ENCODE results near the gene SCYGR8. TPM values are rescaled to one million over a fixed set of nuclear protein-coding genes. Genes with fewer than 3 reads are reported as not detected.
"Not testable (repeated sequence)": the region's sequence is repeated elsewhere in the genome, so short reads cannot be mapped to it uniquely, and the experiment has no call there.

The SCYGR8 gene
- total and polyA plus RNA-seq, 4 experiments from 2014 or later = not detected

GRCh38 chr2:227710986-227711385 lies 34.7 kb upstream of the SCYGR8 start:
- no peak overlapping the region for H3K4me3 Mint-ChIP-seq
- peaks cover 6 to 11% of the 10 kb centered on the region in 2 donors for H3K27me3 Mint-ChIP-seq
- H3K4me3 ChIP-seq (ENCODE audit: low read length in 2 of 2) = no peak overlapping the region
- ChIA-PET CTCF (ENCODE audit: partially characterized antibody) (no interaction called here), POLR2A (ENCODE audit: partially characterized antibody) (no interaction called here)
- DNase-seq = no peak
- no peaks in the 10 kb centered on the region for H3K27me3 ChIP-seq (ENCODE audit: insufficient read depth, low read length)
- intact Hi-C loops (cut with micrococcal nuclease) = no loop called here
- H3K9me3 Mint-ChIP-seq = no peaks in the 10 kb centered on the region
- no peaks in the 10 kb centered on the region for H3K9me3 ChIP-seq (ENCODE audit: control insufficient read depth in 1 of 2, low read length in 2 of 2)
- no peaks in the 10 kb centered on the region for H3K4me1 ChIP-seq (ENCODE audit: insufficient read depth, low read length)
- no peaks in the 10 kb centered on the region for H3K4me1 Mint-ChIP-seq
- no peak overlapping the region for H3K27ac ChIP-seq (ENCODE audit: low read depth, low read length)
- H3K36me3 ChIP-seq (ENCODE audit: insufficient read depth, low read length) = no peaks in the 10 kb centered on the region
- H3K36me3 Mint-ChIP-seq = no peaks in the 10 kb centered on the region
- no peak overlapping the region for H3K27ac Mint-ChIP-seq

DNA sequence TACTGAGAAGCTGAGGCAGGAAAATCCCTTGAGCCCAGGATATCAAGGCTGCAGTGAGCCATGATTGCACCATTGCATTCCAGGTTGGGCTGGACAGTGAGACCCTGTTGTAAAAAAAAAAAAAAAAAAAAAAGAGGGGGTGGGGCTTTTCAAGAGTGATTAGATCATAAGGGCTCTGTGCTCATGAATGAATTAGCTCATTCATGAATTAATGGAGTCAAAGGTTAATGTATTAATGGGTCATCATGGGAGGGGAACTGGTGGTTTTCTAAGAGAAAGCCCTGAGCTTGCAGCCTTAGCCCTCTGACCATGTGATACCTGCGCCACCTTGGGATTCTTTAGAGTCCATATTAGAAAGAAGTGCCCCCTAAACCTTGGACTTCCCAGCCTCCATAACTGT lies 32.4 kb upstream of the SCYGR8 start:
- H3K9me3 ChIP-seq (ENCODE audit: control insufficient read depth in 1 of 2, low read length in 2 of 2) = no peaks in the 10 kb centered on the region
- no peaks in the 10 kb centered on the region for H3K36me3 ChIP-seq (ENCODE audit: insufficient read depth, low read length)
- intact Hi-C loops (cut with micrococcal nuclease) = no loop called here
- H3K27ac Mint-ChIP-seq = no peak overlapping the region
- no peak overlapping the region for H3K4me3 Mint-ChIP-seq
- CTCF ChIA-PET (ENCODE audit: partially characterized antibody) = interaction anchor here (0.7 kb wide), 1 partner anchor 10 kb away, joined by 4 read pairs; no protein-coding TSS in a partner anchor
- DNase-seq = no peak
- peaks cover 2% of the 10 kb centered on the region for H3K4me1 ChIP-seq (ENCODE audit: insufficient read depth, low read length)
- no peak overlapping the region for H3K27ac ChIP-seq (ENCODE audit: low read depth, low read length)
- peaks cover 4 to 17% of the 10 kb centered on the region in 2 donors for H3K27me3 Mint-ChIP-seq
- POLR2A ChIA-PET (ENCODE audit: partially characterized antibody) = no interaction called here
- no peaks in the 10 kb centered on the region for H3K9me3 Mint-ChIP-seq
- H3K4me1 Mint-ChIP-seq = peaks cover 0 to 7% (median 0%) of the 10 kb centered on the region in 4 donors
- H3K4me3 ChIP-seq (ENCODE audit: low read length in 2 of 2) = no peak overlapping the region
- H3K36me3 Mint-ChIP-seq = no peaks in the 10 kb centered on the region
- H3K27me3 ChIP-seq (ENCODE audit: insufficient read depth, low read length) = no peaks in the 10 kb centered on the region

- no peak for DNase-seq
- H3K4me1 ChIP-seq (ENCODE audit: insufficient read depth, low read length) = peaks cover 2% of the 10 kb centered on the region
- H3K4me3 Mint-ChIP-seq = no peak overlapping the region
- ChIA-PET CTCF (ENCODE audit: partially characterized antibody) (interaction anchor here (0.9 kb wide), 1 partner anchor 10 kb away, joined by 3 read pairs; no protein-coding TSS in a partner anchor), POLR2A (ENCODE audit: partially characterized antibody) (no interaction called here)
- no peaks in the 10 kb centered on the region for H3K9me3 Mint-ChIP-seq
- peaks cover 6 to 22% of the 10 kb centered on the region in 2 donors for H3K27me3 Mint-ChIP-seq
- H3K27me3 ChIP-seq (ENCODE audit: insufficient read depth, low read length) = no peaks in the 10 kb centered on the region
- no peaks in the 10 kb centered on the region for H3K36me3 Mint-ChIP-seq
- H3K27ac ChIP-seq (ENCODE audit: low read depth, low read length) = no peak overlapping the region
- H3K36me3 ChIP-seq (ENCODE audit: insufficient read depth, low read length) = no peaks in the 10 kb centered on the region
- peaks cover 0 to 7% (median 0%) of the 10 kb centered on the region in 4 donors for H3K4me1 Mint-ChIP-seq
- no peaks in the 10 kb centered on the region for H3K9me3 ChIP-seq (ENCODE audit: control insufficient read depth in 1 of 2, low read length in 2 of 2)
- intact Hi-C loops (cut with micrococcal nuclease) = no loop called here
- no peak overlapping the region for H3K27ac Mint-ChIP-seq
- no peak overlapping the region for H3K4me3 ChIP-seq (ENCODE audit: low read length in 2 of 2)
Observed at GRCh38 chr2:227716501-227716900, 29.2 kb upstream of the SCYGR8 start.

GRCh38 chr2:227717687-227718567 lies 27.8 kb upstream of the SCYGR8 start, which contains the start of gene SLC19A3:
Gene SLC19A3 (minus strand): TSS chr2:227718028. CDS start chr2:227702318, 15,710 bp downstream.
- peaks cover 0 to 7% (median 0%) of the 10 kb centered on the region in 4 donors for H3K4me1 Mint-ChIP-seq
- H3K4me1 ChIP-seq (ENCODE audit: insufficient read depth, low read length) = peaks cover 2% of the 10 kb centered on the region
- H3K27me3 Mint-ChIP-seq = peaks cover 9 to 29% of the 10 kb centered on the region in 2 donors
- ChIA-PET POLR2A (ENCODE audit: partially characterized antibody) (no interaction called here), CTCF (ENCODE audit: partially characterized antibody) (interaction anchor here (0.6 kb wide), 1 partner anchor 79 kb away, joined by 3 read pairs; no protein-coding TSS in a partner anchor)
- H3K27ac Mint-ChIP-seq = no peak within 1 kb of the TSS
- no peak for DNase-seq
- peak within 1 kb of the TSS in 6 of 8 donors; percentile 7 to 58 (median 22) for H3K4me3 Mint-ChIP-seq
- no peaks in the 10 kb centered on the region for H3K36me3 Mint-ChIP-seq
- H3K4me3 ChIP-seq (ENCODE audit: low read length in 2 of 2) = no peak within 1 kb of the TSS
- no peaks in the 10 kb centered on the region for H3K9me3 ChIP-seq (ENCODE audit: control insufficient read depth in 1 of 2, low read length in 2 of 2)
- H3K27me3 ChIP-seq (ENCODE audit: insufficient read depth, low read length) = no peaks in the 10 kb centered on the region
- no peaks in the 10 kb centered on the region for H3K9me3 Mint-ChIP-seq
- H3K36me3 ChIP-seq (ENCODE audit: insufficient read depth, low read length) = no peaks in the 10 kb centered on the region
- intact Hi-C loops (cut with micrococcal nuclease) = no loop called here
- H3K27ac ChIP-seq (ENCODE audit: low read depth, low read length) = no peak within 1 kb of the TSS

- Histone ChIP-seq H3K4me1 (ENCODE audit: insufficient read depth, low read length) (peaks cover 2% of the 10 kb centered on the region), H3K9me3 (ENCODE audit: control insufficient read depth in 1 of 2, low read length in 2 of 2) (no peaks in the 10 kb centered on the region), H3K36me3 (ENCODE audit: insufficient read depth, low read length) (no peaks in the 10 kb centered on the region), H3K27me3 (ENCODE audit: insufficient read depth, low read length) (no peaks in the 10 kb centered on the region), H3K4me3 (ENCODE audit: low read length in 2 of 2) (no peak overlapping the region), H3K27ac (ENCODE audit: low read depth, low read length) (no peak overlapping the region)
- DNase-seq = no peak
- Mint-ChIP-seq H3K36me3 (no peaks in the 10 kb centered on the region), H3K4me1 (peaks cover 0 to 7% (median 0%) of the 10 kb centered on the region in 4 donors), H3K27ac (no peak overlapping the region), H3K27me3 (peaks cover 9 to 32% of the 10 kb centered on the region in 2 donors), H3K9me3 (no peaks in the 10 kb centered on the region), H3K4me3 (no peak overlapping the region)
- ChIA-PET POLR2A (ENCODE audit: partially characterized antibody) (no interaction called here), CTCF (ENCODE audit: partially characterized antibody) (no interaction called here)
- intact Hi-C loops (cut with micrococcal nuclease) = no loop called here
Observed at GRCh38 chr2:227719641-227720040, 26.1 kb upstream of the SCYGR8 start.

DNA sequence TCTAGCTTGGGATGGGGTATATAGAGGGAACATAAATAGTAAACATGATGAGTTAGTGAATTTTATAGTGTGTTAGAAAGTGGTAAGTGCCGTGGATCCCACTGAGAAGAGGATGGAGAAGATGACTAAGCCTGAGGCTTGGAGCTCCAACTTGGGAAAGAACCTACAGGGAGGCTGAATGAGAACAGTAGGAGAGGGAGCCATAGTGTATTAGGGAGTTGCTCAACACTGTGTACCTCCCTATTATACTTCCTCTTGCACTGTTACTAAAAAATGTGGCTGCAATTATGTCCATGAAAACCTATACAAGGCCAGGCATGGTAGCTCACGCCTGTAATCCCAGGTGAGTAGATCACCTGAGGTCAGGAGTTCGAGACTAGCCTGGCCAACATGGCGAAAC lies 25.0 kb upstream of the SCYGR8 start:
- ChIA-PET CTCF (ENCODE audit: partially characterized antibody) (no interaction called here), POLR2A (ENCODE audit: partially characterized antibody) (no interaction called here)
- Histone ChIP-seq H3K27me3 (ENCODE audit: insufficient read depth, low read length) (no peaks in the 10 kb centered on the region), H3K36me3 (ENCODE audit: insufficient read depth, low read length) (no peaks in the 10 kb centered on the region), H3K4me1 (ENCODE audit: insufficient read depth, low read length) (peaks cover 2% of the 10 kb centered on the region), H3K27ac (ENCODE audit: low read depth, low read length) (no peak overlapping the region), H3K9me3 (ENCODE audit: control insufficient read depth in 1 of 2, low read length in 2 of 2) (no peaks in the 10 kb centered on the region), H3K4me3 (ENCODE audit: low read length in 2 of 2) (no peak overlapping the region)
- Mint-ChIP-seq H3K36me3 (no peaks in the 10 kb centered on the region), H3K4me1 (peaks cover 0 to 7% (median 0%) of the 10 kb centered on the region in 4 donors), H3K9me3 (no peaks in the 10 kb centered on the region), H3K4me3 (no peak overlapping the region), H3K27me3 (peaks cover 9 to 30% of the 10 kb centered on the region in 2 donors), H3K27ac (no peak overlapping the region)
- no peak for DNase-seq
- intact Hi-C loops (cut with micrococcal nuclease) = no loop called here

GRCh38 chr2:227722821-227723220 lies 22.9 kb upstream of the SCYGR8 start:
- POLR2A ChIA-PET (ENCODE audit: partially characterized antibody); H3K4me1 ChIP-seq (ENCODE audit: insufficient read depth, low read length); H3K36me3 Mint-ChIP-seq; H3K4me3 Mint-ChIP-seq; CTCF ChIA-PET (ENCODE audit: partially characterized antibody); DNase-seq; H3K4me1 Mint-ChIP-seq; H3K27ac Mint-ChIP-seq; H3K27me3 ChIP-seq (ENCODE audit: insufficient read depth, low read length); H3K9me3 ChIP-seq (ENCODE audit: control insufficient read depth in 1 of 2, low read length in 2 of 2); H3K36me3 ChIP-seq (ENCODE audit: insufficient read depth, low read length); intact Hi-C loops (cut with micrococcal nuclease); H3K27ac ChIP-seq (ENCODE audit: low read depth, low read length); H3K4me3 ChIP-seq (ENCODE audit: low read length in 2 of 2); H3K9me3 Mint-ChIP-seq: not testable (repeated sequence)
- peaks cover 12 to 23% of the 10 kb centered on the region in 2 donors for H3K27me3 Mint-ChIP-seq
